Measurements from ENCODE around the gene FCHSD2.
A peak's percentile ranks its signal among the peaks of the same experiment; 100 is the strongest.
"Not testable (repeated sequence)": the region's sequence is repeated elsewhere in the genome, so short reads cannot be mapped to it uniquely, and the experiment has no call there.

Gene FCHSD2

GRCh38 chr11:72814286-72815109, 327.6 kb downstream of the FCHSD2 start, which contains the start of gene ATG16L2:
Gene ATG16L2, plus strand, starts transcription at chr11:72814411. Its CDS starts 35 bp downstream, at chr11:72814446.
- peak; percentile 66 to 71 for ATAC-seq

- peak; percentile 58 to 65 for ATAC-seq
Measured at GRCh38 chr11:72813740-72814285, 328.3 kb downstream of the FCHSD2 start.

GRCh38 chr11:72812967-72813739, 329.0 kb downstream of the FCHSD2 start:
- ATAC-seq = peak; percentile 72 to 73

- ATAC-seq = no peak
Measured at GRCh38 chr11:72812604-72812966, 329.5 kb downstream of the FCHSD2 start.

- not testable (repeated sequence) for ATAC-seq
Measured at GRCh38 chr11:72811686-72812085, 330.4 kb downstream of the FCHSD2 start.

- no peak for ATAC-seq
Measured at GRCh38 chr11:72808331-72808798, 333.8 kb downstream of the FCHSD2 start.

GRCh38 chr11:72807792-72808191, 334.3 kb downstream of the FCHSD2 start:
- no peak for ATAC-seq

GRCh38 chr11:72807021-72807693, 335.0 kb downstream of the FCHSD2 start:
- no peak for ATAC-seq

- ATAC-seq = not testable (repeated sequence)
Measured at GRCh38 chr11:72806378-72806777, 335.7 kb downstream of the FCHSD2 start.

GRCh38 chr11:72805216-72805615, 336.9 kb downstream of the FCHSD2 start:
- no peak for ATAC-seq

GRCh38 chr11:72802822-72803221, 339.3 kb downstream of the FCHSD2 start:
- no peak for ATAC-seq

GRCh38 chr11:72799441-72799840, 342.7 kb downstream of the FCHSD2 start:
- no peak for ATAC-seq

GRCh38 chr11:72798361-72798760, 343.8 kb downstream of the FCHSD2 start:
- no peak for ATAC-seq

- peak; percentile 94 to 96 for ATAC-seq
Measured at GRCh38 chr11:72793425-72794367, 348.4 kb downstream of the FCHSD2 start, which contains the start of gene STARD10. Gene STARD10, minus strand, starts transcription at chr11:72794047. Its CDS starts 12,866 bp downstream, at chr11:72781181.

GRCh38 chr11:72793076-72793424, 349.1 kb downstream of the FCHSD2 start:
- no peak for ATAC-seq

GRCh38 chr11:72792437-72793021, 349.6 kb downstream of the FCHSD2 start:
- ATAC-seq = no peak

GRCh38 chr11:72791228-72791627, 350.9 kb downstream of the FCHSD2 start:
- ATAC-seq = not testable (repeated sequence)

- no peak for ATAC-seq
Measured at GRCh38 chr11:72789493-72790131, 352.5 kb downstream of the FCHSD2 start.

- ATAC-seq = no peak
Measured at GRCh38 chr11:72788241-72788640, 353.9 kb downstream of the FCHSD2 start.
